Keratinocyte (primary cell): ENCODE results near the gene PSME3. TPM values are rescaled to one million over a fixed set of nuclear protein-coding genes. Genes with fewer than 3 reads are reported as not detected.
A peak's percentile ranks its signal among the peaks of the same experiment; 100 is the strongest.

Experiments used
- DNase-seq: peaks from one replicate; pipeline ENCODE4 v3.0.0-alpha.2; 2011; ENCODE audit warnings: low read depth, missing footprints, low spot score
- FAIRE-seq: peaks from 2 replicates; lab custom pipeline; 2011; peaks lifted over from hg19 to GRCh38; lab: Jason Lieb, UNC
- H2AFZ ChIP-seq: 2 replicates; pipeline ENCODE4 v1.6.0; 2012; ENCODE audit warnings: low read length, control low read depth, inconsistent platforms; ENCODE audit not compliant: control insufficient read depth
- H3K27ac ChIP-seq: 2 replicates; pipeline ENCODE4 v1.5.1; 2011; ENCODE audit warnings: low read length; ENCODE audit not compliant: control insufficient read depth, insufficient read depth
- H3K27me3 ChIP-seq: 3 replicates; pipeline ENCODE4 v1.6.0; 2011; ENCODE audit warnings: low read length; ENCODE audit not compliant: control insufficient read depth, insufficient read depth; ENCODE audit errors: extremely low read depth
- H3K36me3 ChIP-seq, 2 experiments: 2 replicates in 1 of 2; 3 replicates in 1 of 2; pipeline ENCODE4 v1.5.1; 2011; ENCODE audit warnings: low read length in 2 of 2, mild to moderate bottlenecking in 1 of 2; ENCODE audit not compliant: control insufficient read depth in 2 of 2, insufficient read depth in 2 of 2; ENCODE audit errors: extremely low read depth in 1 of 2
- H3K4me1 ChIP-seq: 3 replicates; pipeline ENCODE4 v1.5.1; 2011; ENCODE audit warnings: low read length; ENCODE audit not compliant: control insufficient read depth, insufficient read depth; ENCODE audit errors: extremely low read depth
- H3K4me2 ChIP-seq: 3 replicates; pipeline ENCODE4 v1.6.0; 2011; ENCODE audit warnings: low read depth, low read length; ENCODE audit not compliant: control insufficient read depth, insufficient read depth; ENCODE audit errors: extremely low read depth
- H3K4me3 ChIP-seq, 3 experiments: fragments of 200-600 bp in 1 of 3; sonication (generic) in 1 of 3; 2 replicates in 2 of 3; 3 replicates in 1 of 3; pipeline ENCODE4 v1.5.1; 2011 to 2016; ENCODE audit warnings: low read length in 3 of 3, mild to moderate bottlenecking in 3 of 3, control low read depth in 2 of 3, inconsistent platforms in 1 of 3, low read depth in 1 of 3, mixed read lengths in 1 of 3, mixed run types in 1 of 3, moderate library complexity in 1 of 3; ENCODE audit not compliant: control insufficient read depth in 2 of 3, insufficient read depth in 2 of 3; ENCODE audit errors: extremely low read depth in 1 of 3
- H3K79me2 ChIP-seq: 2 replicates; pipeline ENCODE4 v1.6.0; 2012; ENCODE audit warnings: low read length; ENCODE audit not compliant: control insufficient read depth, insufficient read depth
- H3K9ac ChIP-seq: 3 replicates; pipeline ENCODE4 v1.6.0; 2011; ENCODE audit warnings: low read length; ENCODE audit not compliant: control insufficient read depth, insufficient read depth; ENCODE audit errors: extremely low read depth
- H3K9me1 ChIP-seq: 3 replicates; pipeline ENCODE4 v1.6.0; 2011; ENCODE audit warnings: low read length; ENCODE audit not compliant: control insufficient read depth, insufficient read depth; ENCODE audit errors: extremely low read depth
- H3K9me3 ChIP-seq: 2 replicates; pipeline ENCODE4 v1.5.1; 2012; ENCODE audit warnings: low read depth, low read length; ENCODE audit not compliant: control insufficient read depth
- H4K20me1 ChIP-seq: 3 replicates; pipeline ENCODE4 v1.6.0; 2011; ENCODE audit warnings: low read length; ENCODE audit not compliant: control insufficient read depth, insufficient read depth; ENCODE audit errors: extremely low read depth
- EZH2 ChIP-seq: IDR thresholded peaks from one replicate; pipeline ENCODE4 v1.6.1; 2012; ENCODE audit warnings: inconsistent platforms, mild to moderate bottlenecking, low read length, moderate library complexity
- dilution Hi-C: fragments of 300-500 bp; cut with MboI; formaldehyde crosslinking; loops from one replicate; pipeline ENCODE4 v1.7.0; 2020; ENCODE audit warnings: low sequenced_read_pairs; ENCODE audit not compliant: extremely low pct_ligation_motif_present
- polyA plus RNA-seq, 5 experiments: library from polyadenylated mRNA; depleted of rRNA in 3 of 5; stranded (reverse) in 3 of 5; stranded (forward) in 1 of 5; unstranded in 1 of 5; fragments of >200 nt; gene quantifications; 1 replicate in 1 of 5; 2 replicates in 3 of 5; 3 replicates in 1 of 5; pipeline versions ENCODE4 v1.2.1 to v1.2.3, GENCODE V29; 2011 to 2012; ENCODE audit warnings: missing spikeins in 2 of 5, low read depth in 1 of 5, low replicate concordance in 1 of 5
- TF ChIP-seq, protein P1 (sequence below), 3 experiments: IDR thresholded peaks in 1 of 3; conservative IDR thresholded peaks in 1 of 3; optimal IDR thresholded peaks in 1 of 3; 2 replicates in 2 of 3; 3 replicates in 1 of 3; pipeline versions ENCODE3 to v1.5.1; 2011; ENCODE audit warnings: low read length in 3 of 3, mild to moderate bottlenecking in 3 of 3, moderate library complexity in 2 of 3, control low read depth in 1 of 3, inconsistent platforms in 1 of 3; ENCODE audit not compliant: insufficient read depth in 2 of 3; ENCODE audit errors: extremely low read depth in 1 of 3

Gene PSME3
- polyA plus RNA-seq, 1 donor (not counting 4 experiments of a cell fraction or from before 2014, with no cell fraction given), result 190 TPM

DNA sequence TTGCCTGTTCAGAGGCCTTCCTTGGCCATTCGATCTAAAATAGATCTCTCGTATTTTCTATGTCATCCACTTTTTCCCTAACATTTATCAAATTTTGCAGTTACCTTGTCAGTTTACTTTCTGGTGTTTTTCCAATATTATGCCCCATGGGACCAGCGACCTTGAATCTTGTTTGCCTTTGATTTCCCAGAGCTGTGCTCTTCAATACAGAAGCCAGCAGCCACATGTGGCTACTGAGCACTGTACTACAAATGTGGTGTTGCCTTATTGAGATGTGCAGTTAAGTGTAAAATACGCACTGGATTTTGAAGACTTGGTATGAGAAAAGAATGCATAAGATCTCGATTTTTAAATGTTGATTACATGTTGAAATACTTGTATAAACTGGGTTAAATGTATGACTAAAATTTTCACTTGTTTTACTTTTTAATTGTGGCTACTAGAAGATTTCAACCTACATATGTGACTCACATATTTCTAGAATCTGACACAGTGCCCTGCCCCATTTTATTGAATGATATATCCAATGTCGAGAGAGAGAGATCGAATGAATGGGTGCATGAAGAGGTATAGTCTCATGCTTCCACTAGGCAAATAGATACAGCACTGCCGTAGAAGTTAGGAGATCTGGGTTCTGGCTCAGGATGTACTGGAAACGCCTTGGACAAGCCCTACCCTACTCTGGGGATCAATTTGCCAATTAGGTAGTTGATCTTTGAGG is 824 bp upstream of the PSME3 start:
- H3K27me3 ChIP-seq, result no peaks in the 10 kb centered on the region
- FAIRE-seq, result no peak
- H2AFZ ChIP-seq, result peak overlapping the region; percentile 99
- DNase-seq, result no peak
- peaks cover 19% of the 10 kb centered on the region for H3K4me1 ChIP-seq
- peak overlapping the region; percentile 86 for H3K4me2 ChIP-seq
- no peaks in the 10 kb centered on the region for H4K20me1 ChIP-seq
- no peaks in the 10 kb centered on the region for H3K9me1 ChIP-seq
- H3K79me2 ChIP-seq, result peaks cover 37% of the 10 kb centered on the region
- H3K36me3 ChIP-seq, result peaks cover 4 to 9% of the 10 kb centered on the region in 2 experiments
- TF ChIP-seq, protein P1, sequence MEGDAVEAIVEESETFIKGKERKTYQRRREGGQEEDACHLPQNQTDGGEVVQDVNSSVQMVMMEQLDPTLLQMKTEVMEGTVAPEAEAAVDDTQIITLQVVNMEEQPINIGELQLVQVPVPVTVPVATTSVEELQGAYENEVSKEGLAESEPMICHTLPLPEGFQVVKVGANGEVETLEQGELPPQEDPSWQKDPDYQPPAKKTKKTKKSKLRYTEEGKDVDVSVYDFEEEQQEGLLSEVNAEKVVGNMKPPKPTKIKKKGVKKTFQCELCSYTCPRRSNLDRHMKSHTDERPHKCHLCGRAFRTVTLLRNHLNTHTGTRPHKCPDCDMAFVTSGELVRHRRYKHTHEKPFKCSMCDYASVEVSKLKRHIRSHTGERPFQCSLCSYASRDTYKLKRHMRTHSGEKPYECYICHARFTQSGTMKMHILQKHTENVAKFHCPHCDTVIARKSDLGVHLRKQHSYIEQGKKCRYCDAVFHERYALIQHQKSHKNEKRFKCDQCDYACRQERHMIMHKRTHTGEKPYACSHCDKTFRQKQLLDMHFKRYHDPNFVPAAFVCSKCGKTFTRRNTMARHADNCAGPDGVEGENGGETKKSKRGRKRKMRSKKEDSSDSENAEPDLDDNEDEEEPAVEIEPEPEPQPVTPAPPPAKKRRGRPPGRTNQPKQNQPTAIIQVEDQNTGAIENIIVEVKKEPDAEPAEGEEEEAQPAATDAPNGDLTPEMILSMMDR (optimal IDR thresholded peaks at IDR 0.05 in 1 of 3, IDR thresholded peaks at IDR 0.05 in 1 of 3, conservative IDR thresholded peaks at IDR 0.05 in 1 of 3; ENCODE audit: extremely low read depth in 1 of 3, insufficient read depth in 2 of 3, low read length in 3 of 3), result no peak
- no peak for TF ChIP-seq EZH2
- peak overlapping the region; percentile 81 to 96 (median 94) for H3K4me3 ChIP-seq
- dilution Hi-C loops, result loop anchor here (25.0 kb wide), 1 partner anchor 105 kb away; no protein-coding TSS in a partner anchor
- peak overlapping the region; percentile 97 for H3K27ac ChIP-seq
- peak overlapping the region; percentile 97 for H3K9ac ChIP-seq
- H3K9me3 ChIP-seq, result no peaks in the 10 kb centered on the region

DNA sequence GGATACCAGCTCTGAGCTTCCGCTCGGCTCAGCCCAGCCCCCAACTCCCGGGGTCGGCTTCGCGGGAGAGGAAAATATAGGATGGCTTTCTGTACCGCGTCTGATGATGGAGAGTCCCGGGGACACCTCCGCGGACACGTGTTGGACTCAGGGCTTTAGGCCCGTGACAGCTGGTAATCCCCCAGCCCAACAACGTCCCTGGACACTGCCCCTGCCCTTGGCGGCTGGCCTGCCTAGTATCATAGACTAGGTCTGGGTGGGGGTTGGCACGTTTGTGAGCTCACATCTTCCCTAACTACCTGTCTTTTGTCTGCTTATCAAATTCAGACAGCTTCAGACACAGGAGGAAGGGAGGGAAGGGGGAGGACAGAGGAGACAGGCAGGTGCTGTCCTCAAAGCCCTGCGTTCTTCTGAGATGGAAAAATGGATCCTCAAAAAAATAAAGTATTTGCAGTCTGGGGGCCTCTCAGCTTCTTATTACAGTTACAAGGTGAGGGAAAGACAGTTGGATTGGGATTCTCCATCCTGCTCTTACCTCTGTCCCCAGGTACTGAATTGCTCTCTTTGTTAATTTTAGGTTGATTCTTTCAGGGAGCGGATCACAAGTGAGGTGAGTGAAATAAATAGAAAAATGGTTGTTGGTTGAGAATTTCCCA is 698 bp downstream of the PSME3 start:
- no peaks in the 10 kb centered on the region for H3K27me3 ChIP-seq
- peak overlapping the region; percentile 81 to 96 (median 94) for H3K4me3 ChIP-seq
- H3K4me2 ChIP-seq, result peak overlapping the region; percentile 86
- TF ChIP-seq EZH2, result no peak
- TF ChIP-seq, protein P1 (optimal IDR thresholded peaks at IDR 0.05 in 1 of 3, IDR thresholded peaks at IDR 0.05 in 1 of 3, conservative IDR thresholded peaks at IDR 0.05 in 1 of 3; ENCODE audit: extremely low read depth in 1 of 3, insufficient read depth in 2 of 3, low read length in 3 of 3), result no peak
- no peaks in the 10 kb centered on the region for H3K9me1 ChIP-seq
- peak overlapping the region; percentile 99 for H2AFZ ChIP-seq
- FAIRE-seq, result no peak
- peak overlapping the region; percentile 97 for H3K27ac ChIP-seq
- no peaks in the 10 kb centered on the region for H4K20me1 ChIP-seq
- H3K79me2 ChIP-seq, result peaks cover 42% of the 10 kb centered on the region
- no peaks in the 10 kb centered on the region for H3K9me3 ChIP-seq
- dilution Hi-C loops, result loop anchor here (25.0 kb wide), 1 partner anchor 103 kb away; no protein-coding TSS in a partner anchor
- peak overlapping the region; percentile 97 for H3K9ac ChIP-seq
- H3K4me1 ChIP-seq, result peaks cover 19% of the 10 kb centered on the region
- DNase-seq, result no peak
- peaks cover 15% of the 10 kb centered on the region in 2 experiments for H3K36me3 ChIP-seq
